WTC11 (cell line): ENCODE data around the gene CFAP119. TPM values are rescaled to one million over a fixed set of nuclear protein-coding genes. Genes with fewer than 3 reads are reported as not detected.

Experiments
- ATAC-seq: fragments of 200-7000 bp; cut with Tn5 transposase; 2 replicates; pipeline ENCODE4 v1.10.0; 2021; ENCODE audit warnings: mild to moderate bottlenecking, moderate library complexity
- CTCF ChIA-PET: fragments of 300-600 bp; sonication (Branson Sonifier 250); formaldehyde crosslinking; loops from one replicate; lab custom pipeline; 2021; ENCODE audit warnings: antibody characterized with exemption; lab: Charles Lee
- POLR2A ChIA-PET: fragments of 350-600 bp; sonication (Branson Sonifier 250); formaldehyde crosslinking; loops from one replicate; lab custom pipeline; 2021; ENCODE audit warnings: antibody characterized with exemption; lab: Charles Lee
- DNase-seq: peaks from one replicate; pipeline ENCODE4 v3.0.0; 2021; ENCODE audit warnings: low spot score
- H3K27ac Mint-ChIP-seq: 2 replicates; pipeline ENCODE4 v1.8.0; 2021; ENCODE audit warnings: mixed read lengths
- H3K27me3 Mint-ChIP-seq: 2 replicates; pipeline ENCODE4 v1.8.0; 2021; ENCODE audit warnings: low read depth, mild to moderate bottlenecking, moderate library complexity, mixed read lengths
- H3K36me3 Mint-ChIP-seq: 2 replicates; pipeline ENCODE4 v1.8.0; 2021; ENCODE audit warnings: mixed read lengths
- H3K4me1 Mint-ChIP-seq: 2 replicates; pipeline ENCODE4 v1.8.0; 2022; ENCODE audit warnings: mixed read lengths
- H3K4me3 Mint-ChIP-seq: 2 replicates; pipeline ENCODE4 v1.8.0; 2021; ENCODE audit warnings: mild to moderate bottlenecking, moderate library complexity, mixed read lengths
- H3K9me3 Mint-ChIP-seq: 2 replicates; pipeline ENCODE4 v1.8.0; 2021; ENCODE audit warnings: mixed read lengths
- AFF4 ChIP-seq: sonication (generic); formaldehyde crosslinking; IDR thresholded peaks from 2 replicates; pipeline ENCODE4 v1.8.1; 2023; ENCODE audit warnings: mild to moderate bottlenecking, missing genetic modification reagents, borderline replicate concordance
- AR ChIP-seq: fragments of 250-450 bp; sonication (Bioruptor Pico); IDR thresholded peaks from 2 replicates; pipeline ENCODE4 v1.9.0; 2021; ENCODE audit warnings: mild to moderate bottlenecking
- CBFB ChIP-seq: sonication (generic); formaldehyde crosslinking; IDR thresholded peaks from 2 replicates; pipeline ENCODE4 v1.8.1; 2022; ENCODE audit warnings: mild to moderate bottlenecking, low read depth, missing genetic modification reagents
- ELF4 ChIP-seq: sonication (generic); formaldehyde crosslinking; IDR thresholded peaks from 2 replicates; pipeline ENCODE4 v1.8.1; 2022; ENCODE audit warnings: low read depth, mild to moderate bottlenecking, moderate library complexity, missing genetic modification reagents
- MLX ChIP-seq: sonication (generic); formaldehyde crosslinking; IDR thresholded peaks from 2 replicates; pipeline ENCODE4 v1.8.1; 2023; ENCODE audit warnings: mild to moderate bottlenecking, missing genetic modification reagents, moderate library complexity
- MXD4 ChIP-seq: fragments of 250-450 bp; sonication (Bioruptor Pico); IDR thresholded peaks from 2 replicates; pipeline ENCODE4 v1.8.0; 2021; ENCODE audit warnings: mild to moderate bottlenecking, moderate library complexity, borderline replicate concordance
- NR1H2 ChIP-seq: sonication (generic); formaldehyde crosslinking; IDR thresholded peaks from 2 replicates; pipeline ENCODE4 v1.9.0; 2021; ENCODE audit warnings: mild to moderate bottlenecking, moderate library complexity, missing genetic modification reagents
- NR3C1 ChIP-seq: sonication (generic); formaldehyde crosslinking; conservative IDR thresholded peaks from 2 replicates; pipeline ENCODE4 v1.8.1; 2023; ENCODE audit warnings: low read depth, mild to moderate bottlenecking, missing genetic modification reagents
- PRDM15 ChIP-seq: sonication (generic); formaldehyde crosslinking; IDR thresholded peaks from 2 replicates; pipeline ENCODE4 v1.8.0; 2022; ENCODE audit warnings: missing genetic modification reagents
- PREB ChIP-seq: sonication (generic); formaldehyde crosslinking; IDR thresholded peaks from 2 replicates; pipeline ENCODE4 v1.8.1; 2022; ENCODE audit warnings: mild to moderate bottlenecking, missing genetic modification reagents, moderate library complexity, borderline replicate concordance
- RELA ChIP-seq: sonication (generic); formaldehyde crosslinking; IDR thresholded peaks from 2 replicates; pipeline ENCODE4 v1.8.1; 2022; ENCODE audit warnings: missing genetic modification reagents, mild to moderate bottlenecking, borderline replicate concordance
- USF1 ChIP-seq: sonication (generic); formaldehyde crosslinking; IDR thresholded peaks from 2 replicates; pipeline ENCODE4 v1.8.0; 2022; ENCODE audit warnings: mild to moderate bottlenecking, missing genetic modification reagents
- ZNF416 ChIP-seq: fragments of 250-450 bp; sonication (Bioruptor Pico); IDR thresholded peaks from 2 replicates; pipeline ENCODE4 v1.9.0; 2021; ENCODE audit warnings: mild to moderate bottlenecking, inconsistent platforms
- ZNF425 ChIP-seq: fragments of 250-450 bp; sonication (Bioruptor Pico); conservative IDR thresholded peaks from 2 replicates; pipeline ENCODE4 v1.9.0; 2021; ENCODE audit warnings: mild to moderate bottlenecking
- ZNF512 ChIP-seq: sonication (generic); formaldehyde crosslinking; IDR thresholded peaks from 2 replicates; pipeline ENCODE4 v1.8.1; 2022; ENCODE audit warnings: missing genetic modification reagents, borderline replicate concordance
- total RNA-seq: library from RNA; stranded (reverse); gene quantifications from 3 replicates; pipeline ENCODE4 v1.2.3, GENCODE V29; 2021

CFAP119 gene
- total RNA-seq, 1 experiment from 2014 or later: 6.6 TPM

- no peak for DNase-seq
- ATAC-seq: no peak
- POLR2A ChIA-PET: no interaction called here
- H3K36me3 Mint-ChIP-seq: no peaks in the 10 kb centered on the region
- no peak overlapping the region for H3K27ac Mint-ChIP-seq
- H3K27me3 Mint-ChIP-seq: peaks cover 73% of the 10 kb centered on the region
- CTCF ChIA-PET: interaction anchor here (0.7 to 1.9 kb wide), 5 partner anchors 12 to 55 kb away, joined by 3 to 6 read pairs (median 4); partner anchors contain the start of genes PHKG2 and ZNF629
- no peak overlapping the region for H3K4me3 Mint-ChIP-seq
- no peaks in the 10 kb centered on the region for H3K9me3 Mint-ChIP-seq
- H3K4me1 Mint-ChIP-seq: peaks cover 14% of the 10 kb centered on the region
- TF ChIP-seq AFF4 (CRISPR knock-in tag) (no peak), NR3C1 (CRISPR knock-in tag) (no peak), PRDM15 (CRISPR knock-in tag) (no peak), MLX (no peak), NR1H2 (CRISPR knock-in tag) (no peak), AR (no peak), PREB (CRISPR knock-in tag) (no peak), RELA (CRISPR knock-in tag) (no peak), USF1 (CRISPR knock-in tag) (no peak), ZNF425 (CRISPR knock-in tag) (no peak), ZNF512 (CRISPR knock-in tag) (no peak), ELF4 (no peak), CBFB (CRISPR knock-in tag) (no peak), ZNF416 (CRISPR knock-in tag) (no peak), MXD4 (no peak)
These were observed 41.1 kb upstream of the CFAP119 start for GRCh38 chr16:30802936-30803335.
